HG02938 (cell line): ENCODE results near the gene RND3.

Experiments used
- ATAC-seq: cut with Tn5 transposase; IDR thresholded peaks from one replicate; pipeline ENCODE4 v1.9.1; 2021; ENCODE audit warnings: mild to moderate bottlenecking, moderate library complexity; ENCODE audit not compliant: unreplicated experiment

RND3 gene

DNA sequence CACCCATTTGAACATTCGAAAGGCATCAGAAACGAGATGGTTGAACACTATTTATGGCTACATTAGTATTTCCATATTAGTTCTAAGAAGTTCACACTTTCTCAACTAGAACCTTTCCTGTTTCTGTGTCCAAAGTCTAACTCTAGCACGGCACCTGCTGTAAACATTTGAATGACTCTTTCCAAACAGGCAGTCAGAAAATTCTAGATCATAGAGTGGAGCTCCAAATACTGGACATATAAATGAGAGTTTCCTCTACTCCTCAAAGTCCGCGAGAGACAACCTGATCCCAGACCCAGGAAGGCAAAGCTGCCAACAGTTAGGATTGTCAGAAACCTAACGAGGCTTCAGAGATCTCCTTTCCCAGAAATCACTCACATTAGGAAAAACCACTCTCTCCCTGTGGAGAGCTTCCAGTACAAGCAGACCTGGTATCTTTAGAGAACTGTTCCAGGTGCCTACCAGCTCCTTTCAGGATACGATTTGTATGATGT lies 10.6 kb downstream of the RND3 start:
- no peak for ATAC-seq

DNA sequence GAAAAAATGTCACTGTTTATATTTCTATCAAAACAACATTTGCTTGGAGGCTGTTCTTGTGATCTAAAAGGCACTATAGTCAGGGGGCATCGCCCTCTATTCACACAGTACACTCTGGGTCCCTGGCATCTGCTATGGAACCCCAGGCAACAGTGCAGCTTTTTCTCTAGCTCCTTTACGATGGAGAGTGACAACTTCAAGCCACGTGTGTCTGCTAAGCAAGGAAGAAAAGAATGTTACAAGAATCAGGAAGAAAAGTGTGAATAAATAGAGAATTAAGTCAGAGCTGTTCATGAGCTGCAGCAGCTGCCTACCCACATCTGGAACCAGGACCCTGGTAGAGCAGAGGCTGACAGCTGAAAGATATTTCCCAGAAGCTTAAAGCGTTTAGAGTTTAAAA lies 11.2 kb downstream of the RND3 start:
- no peak for ATAC-seq

DNA sequence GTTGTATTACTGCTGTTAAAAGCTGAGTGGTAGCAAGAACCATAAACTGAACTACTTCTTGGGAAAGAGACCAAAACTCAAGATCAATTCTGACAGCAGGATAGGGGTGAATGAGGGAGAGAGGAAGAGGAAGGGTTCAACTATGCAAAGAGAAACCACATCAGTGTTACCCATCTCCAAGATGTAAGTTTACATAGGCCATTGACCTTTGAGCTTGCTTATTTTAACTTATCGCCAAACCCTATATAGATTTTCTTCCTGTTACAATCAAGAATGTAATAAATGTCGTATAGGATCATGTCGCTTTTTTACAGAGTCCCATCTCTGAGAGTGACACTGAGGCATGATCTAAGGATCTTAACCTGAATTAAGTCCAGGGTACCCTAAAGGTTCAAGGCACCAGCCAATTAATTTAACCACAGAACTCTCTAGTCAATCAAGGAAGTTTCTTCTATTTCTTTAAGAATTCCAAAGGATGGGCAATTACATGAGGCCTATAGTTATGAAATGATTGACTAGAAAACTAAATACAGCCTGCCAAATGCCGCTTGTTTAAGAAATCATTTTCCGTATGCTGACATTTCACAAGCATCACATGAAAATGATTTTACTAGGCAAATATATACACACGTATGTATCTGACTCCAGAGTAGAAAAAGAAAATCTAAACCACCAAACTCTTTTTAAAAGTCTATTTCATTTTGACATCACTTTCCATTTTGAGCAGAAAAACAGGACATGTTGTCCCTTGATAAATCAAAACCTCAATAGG lies 11.8 kb downstream of the RND3 start:
- ATAC-seq = no peak

DNA sequence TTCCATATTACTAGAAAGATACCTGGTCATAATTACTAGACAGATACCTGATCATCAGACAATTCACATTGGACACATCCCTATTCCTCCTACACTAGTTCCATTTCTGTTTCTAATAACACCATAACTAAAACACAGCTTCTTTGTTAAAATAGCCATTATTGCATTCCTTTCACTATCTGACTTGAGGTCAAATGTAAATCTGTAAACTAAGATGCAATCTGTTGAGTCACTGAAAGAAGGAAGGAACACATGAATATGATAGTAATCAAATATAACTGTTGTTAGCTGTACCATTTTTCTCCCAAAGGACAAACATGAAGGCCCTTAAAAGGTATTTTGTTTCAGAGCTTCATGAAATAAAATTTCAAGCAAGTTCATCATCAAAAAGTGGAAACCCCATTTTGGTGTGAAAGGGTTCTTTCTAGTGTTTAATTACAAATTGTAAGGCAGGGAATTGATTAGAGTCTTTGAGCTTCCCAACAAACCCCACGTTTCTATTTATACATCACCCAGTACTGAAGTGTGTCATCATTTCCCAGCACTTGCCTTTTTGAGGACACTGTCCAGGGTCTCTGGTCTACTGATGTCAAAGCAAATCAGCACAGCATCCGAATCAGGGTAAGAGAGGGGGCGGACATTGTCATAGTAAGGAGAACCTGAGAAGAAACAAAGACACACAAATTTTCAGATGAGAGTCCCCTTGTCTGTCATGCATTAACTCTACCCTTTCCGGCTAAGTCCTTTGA lies 13.0 kb downstream of the RND3 start:
- no peak for ATAC-seq

DNA sequence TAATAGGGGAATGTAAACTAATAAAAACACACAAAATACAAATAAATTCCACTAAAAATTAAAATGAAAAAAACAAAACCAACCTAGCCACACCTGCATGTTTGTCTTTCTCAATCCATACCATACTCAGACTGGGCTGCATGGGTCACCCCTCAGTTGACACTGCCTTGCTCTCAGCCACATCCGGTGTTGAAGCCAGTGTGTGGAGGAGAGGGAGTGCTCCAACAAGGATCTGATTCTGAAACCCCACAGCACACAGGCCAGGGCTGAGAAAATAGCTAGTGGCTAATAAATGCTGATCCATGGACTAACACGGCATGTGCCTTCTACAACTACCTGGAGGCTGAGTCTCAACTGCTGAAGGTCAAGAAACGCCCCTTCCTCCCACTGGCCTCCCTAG lies 13.7 kb downstream of the RND3 start:
- ATAC-seq = no peak

DNA sequence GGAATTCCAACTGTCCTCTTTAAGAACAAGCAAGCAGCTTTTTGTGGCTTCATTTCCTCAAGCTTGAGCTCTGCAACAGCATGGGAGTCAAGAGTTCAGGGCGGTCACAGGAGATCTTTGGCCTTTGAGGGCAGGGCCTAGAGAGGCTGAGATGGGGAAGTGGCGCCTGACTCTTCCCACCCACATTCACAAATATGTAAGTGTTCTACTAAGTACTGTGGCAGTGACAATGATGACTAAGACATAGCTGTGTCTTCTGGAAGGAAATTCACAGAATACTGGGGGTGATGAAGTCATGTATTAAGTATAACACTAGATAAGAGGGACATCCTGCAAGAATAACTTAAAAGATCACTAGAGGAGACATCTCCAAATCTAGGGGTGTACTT lies 15.0 kb downstream of the RND3 start:
- peak; percentile 54 for ATAC-seq

DNA sequence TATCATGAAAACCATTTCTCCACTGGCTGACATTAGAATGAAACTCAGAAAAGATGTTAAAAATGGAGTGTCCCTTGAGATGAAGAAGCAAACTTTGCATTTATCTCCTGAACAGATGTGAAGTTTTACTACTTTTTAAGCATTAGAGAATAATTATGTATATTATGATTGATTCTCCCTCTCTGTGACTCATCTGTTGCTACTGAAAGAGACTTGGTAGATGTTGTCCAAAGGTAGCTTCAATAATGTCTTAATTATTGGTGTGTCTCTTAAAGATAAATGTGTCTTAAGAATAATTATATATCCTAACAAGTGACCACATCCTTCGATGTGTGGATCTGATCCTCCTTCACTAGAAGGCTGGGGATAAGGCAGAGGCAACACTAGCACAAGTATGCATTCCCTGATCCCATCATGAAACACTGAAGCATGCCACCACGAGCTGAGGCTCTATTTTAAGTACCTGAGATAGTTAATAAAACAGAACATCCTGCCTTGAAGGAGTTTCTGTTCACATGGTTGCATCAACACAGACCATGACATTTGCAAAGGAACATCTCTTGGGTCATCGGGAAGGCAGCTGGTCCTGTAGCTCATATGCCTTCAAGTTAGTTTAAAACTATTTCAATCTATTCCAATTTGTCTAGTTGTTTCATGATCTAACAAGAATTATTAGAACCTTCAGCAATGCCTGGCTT lies 15.5 kb downstream of the RND3 start:
- no peak for ATAC-seq

DNA sequence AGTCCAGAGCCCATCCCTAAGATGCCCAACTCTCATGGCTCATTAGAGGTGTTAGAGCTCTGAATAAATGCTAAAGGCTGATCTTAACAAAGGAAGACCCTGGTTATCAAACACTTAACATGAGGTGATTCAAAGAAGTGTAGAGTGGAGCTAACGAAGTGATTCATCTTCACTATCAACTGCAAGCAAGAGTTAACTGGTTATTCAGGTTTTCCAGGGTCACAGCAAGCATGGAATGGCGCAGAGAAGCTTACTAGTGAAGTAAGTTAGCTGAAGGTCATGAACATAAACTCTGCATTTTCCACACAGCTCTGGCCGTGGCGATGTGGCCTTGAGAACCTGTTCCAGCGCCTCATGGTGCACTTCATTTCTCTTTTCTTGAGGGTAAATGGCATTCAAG lies 17.0 kb downstream of the RND3 start:
- ATAC-seq = no peak

DNA sequence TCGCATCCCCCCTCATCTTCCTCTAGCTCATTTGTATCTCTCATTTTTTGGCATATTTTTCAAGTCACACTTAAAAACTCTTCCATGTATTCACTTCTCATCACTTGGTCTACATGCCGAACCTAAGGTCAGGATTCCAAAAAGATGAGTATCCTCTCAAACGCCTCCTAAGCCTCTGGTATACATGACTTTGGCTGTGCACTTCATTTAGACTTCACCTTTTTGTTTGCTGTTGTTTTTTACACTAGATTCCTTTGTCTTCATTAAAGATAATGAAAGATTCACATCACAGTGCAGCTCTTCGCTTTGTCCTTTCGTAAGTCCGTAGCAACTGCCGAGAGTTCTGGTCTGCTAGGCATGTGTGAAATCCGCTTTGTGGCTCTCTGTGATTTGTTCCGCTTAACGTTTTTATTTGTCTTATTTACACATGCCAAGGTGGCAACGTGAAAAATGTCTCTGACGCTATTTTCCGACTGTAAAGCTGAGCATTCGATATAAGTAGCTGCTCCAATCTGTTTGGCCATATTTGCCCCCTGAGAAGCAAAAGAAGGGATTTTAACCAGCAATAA lies 17.7 kb downstream of the RND3 start:
- ATAC-seq = no peak

DNA sequence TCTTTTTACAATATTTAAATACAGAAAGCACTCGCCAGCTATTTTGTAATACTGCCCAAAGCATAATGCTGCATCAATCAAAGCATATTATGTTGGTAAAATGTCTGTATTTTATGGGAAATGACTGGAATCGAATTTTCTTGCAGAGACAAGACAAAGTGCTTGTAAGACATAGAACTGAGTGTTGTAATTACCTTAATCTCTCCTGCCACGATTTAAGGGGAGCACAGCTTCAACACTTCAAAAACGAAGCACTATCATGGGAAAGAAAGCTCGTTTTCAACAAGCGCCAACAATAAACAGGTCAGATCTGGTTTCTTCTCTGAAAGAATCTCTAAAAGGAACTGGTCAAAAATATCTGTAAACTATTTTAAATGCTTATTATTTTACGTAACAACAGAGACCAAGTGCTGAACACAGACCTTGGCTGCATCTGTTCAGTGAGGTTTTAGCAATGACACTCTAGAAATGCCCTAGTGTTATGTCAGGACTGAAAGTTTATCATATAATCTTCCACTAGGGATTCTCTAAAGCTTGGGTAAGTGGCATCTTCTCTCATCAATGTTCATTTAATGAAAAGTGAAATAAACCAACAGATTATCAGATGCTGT lies 19.0 kb downstream of the RND3 start:
- ATAC-seq = no peak

DNA sequence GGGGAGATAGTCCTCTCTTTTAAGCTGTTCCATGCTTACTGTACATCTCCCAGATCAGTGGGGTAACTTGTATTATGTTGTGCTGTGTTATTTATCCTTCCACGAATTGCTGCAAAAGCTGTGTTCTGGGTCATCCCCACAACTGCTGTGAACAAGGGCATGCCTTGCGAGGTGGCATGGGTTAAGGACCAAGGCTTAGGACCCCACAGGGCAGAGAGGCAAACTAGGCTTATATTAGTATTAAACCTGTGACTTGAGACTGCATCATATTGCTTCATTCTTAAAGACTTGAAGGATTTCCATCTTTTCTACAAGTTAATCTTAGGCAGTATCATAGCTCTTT lies 19.9 kb downstream of the RND3 start:
- ATAC-seq = no peak

DNA sequence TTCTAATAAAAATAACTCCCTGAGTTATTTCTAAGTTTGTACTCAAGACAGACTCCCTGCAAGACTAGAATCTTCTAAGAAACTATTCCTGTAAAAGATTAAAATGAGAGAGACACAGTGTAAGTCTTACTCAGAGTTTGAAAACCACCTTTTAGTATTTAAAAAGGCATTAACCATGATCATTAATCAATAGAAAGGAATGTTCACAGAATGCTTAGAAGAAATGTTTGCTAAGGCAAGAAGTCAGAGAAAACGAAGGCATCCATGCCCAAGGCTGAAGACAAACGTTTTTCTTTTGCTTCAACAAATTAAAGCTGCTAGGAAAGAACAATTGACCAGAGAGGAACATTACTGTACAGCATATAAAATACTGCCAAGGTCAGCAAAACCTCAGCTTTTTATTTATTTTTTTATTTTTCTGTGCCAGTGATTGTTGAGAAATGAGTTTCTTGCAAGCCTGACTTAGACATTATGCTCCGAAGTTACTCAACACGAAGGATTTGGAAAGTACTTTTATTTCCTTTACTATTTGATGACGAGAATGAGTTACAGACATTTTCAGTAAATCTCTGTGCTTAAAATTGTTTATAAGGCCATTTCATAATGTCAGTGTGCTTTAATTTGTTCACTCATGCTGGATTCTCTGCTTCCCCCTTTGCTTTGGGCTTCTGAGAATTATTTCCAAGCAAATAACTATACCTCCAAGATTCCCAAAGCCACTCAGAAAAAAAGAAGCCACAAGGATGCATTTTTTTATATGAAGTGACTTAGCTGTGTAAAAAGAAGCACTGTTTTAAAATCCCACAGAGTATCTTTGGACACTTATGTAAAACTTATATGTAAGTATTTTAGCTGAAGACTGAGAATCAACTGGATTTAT lies 20.5 kb downstream of the RND3 start:
- ATAC-seq = no peak

DNA sequence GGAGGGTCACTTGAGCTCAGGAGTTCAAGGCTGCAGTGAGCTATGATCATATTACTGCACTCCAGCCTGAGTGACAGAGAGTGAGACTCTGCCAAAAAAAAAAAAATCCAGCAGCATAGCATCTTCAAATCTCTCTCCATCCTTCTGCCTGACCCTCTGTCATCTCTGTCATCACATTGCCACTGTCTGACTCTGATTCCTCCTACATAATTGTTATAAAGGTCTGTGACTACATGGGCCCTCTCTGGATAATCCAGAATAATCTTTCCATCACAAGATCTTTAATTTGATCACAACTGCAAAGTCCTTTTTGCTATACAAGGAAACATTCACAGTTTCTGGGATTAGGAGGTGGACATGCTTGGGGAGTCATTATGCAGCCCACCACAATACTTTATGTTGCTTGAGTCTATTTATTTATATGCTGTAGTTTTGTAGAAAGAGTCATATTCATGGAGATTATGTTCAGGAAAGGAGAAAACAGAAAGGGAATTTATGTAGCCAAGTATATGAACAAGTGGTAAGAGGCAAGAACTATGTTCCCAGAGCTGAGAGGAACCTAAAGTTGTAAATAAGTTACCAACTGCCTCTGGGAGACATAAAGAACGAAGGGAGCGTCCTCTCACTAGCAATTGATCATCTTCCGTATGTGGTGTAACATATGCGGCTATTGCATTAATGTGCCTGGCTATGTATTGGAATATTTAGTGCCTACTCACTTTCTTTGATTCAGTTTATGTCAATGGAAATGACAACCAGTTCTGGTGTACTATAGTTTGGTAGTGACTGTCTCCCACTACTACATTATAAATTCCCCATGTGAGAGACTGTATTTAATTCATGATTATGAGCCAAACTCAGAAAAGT lies 21.5 kb downstream of the RND3 start:
- no peak for ATAC-seq

DNA sequence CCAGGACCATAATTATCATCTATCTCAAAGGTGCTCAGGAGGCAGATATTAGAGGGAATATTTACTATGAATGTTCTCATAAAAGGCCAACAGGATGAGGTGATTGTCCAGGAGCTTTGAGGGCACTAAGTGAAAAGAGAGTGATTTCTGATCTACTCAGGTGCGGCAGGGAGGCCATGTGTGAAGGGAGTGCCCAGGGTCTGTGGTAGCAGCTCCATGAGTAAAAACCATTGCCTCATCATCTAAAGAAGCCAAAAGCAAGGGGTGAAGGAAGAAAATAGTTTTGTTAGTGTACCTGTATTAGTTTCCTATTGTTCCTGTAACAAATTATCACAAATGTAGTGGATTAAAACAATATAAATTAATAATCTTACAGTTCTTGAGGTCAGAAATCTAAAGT lies 22.5 kb downstream of the RND3 start:
- no peak for ATAC-seq

DNA sequence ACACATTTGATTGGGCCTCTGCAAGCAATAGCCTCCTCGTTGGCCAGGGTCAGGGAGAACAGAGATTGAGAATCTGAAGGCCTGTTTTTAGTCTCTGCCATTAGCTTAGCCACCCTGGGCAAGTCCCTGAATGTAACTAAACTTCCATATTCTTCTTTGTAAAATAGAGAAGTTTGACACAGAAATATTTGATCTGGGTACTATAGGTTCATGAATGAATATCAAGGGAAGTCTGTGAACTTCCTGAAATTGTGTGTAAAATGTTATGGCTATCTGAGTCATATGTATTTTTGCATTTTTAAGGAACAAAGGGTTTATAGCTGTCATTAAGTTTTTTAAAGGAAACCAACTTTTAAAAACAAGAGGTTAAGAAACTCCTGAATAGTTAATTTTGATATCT lies 23.2 kb downstream of the RND3 start:
- no peak for ATAC-seq

DNA sequence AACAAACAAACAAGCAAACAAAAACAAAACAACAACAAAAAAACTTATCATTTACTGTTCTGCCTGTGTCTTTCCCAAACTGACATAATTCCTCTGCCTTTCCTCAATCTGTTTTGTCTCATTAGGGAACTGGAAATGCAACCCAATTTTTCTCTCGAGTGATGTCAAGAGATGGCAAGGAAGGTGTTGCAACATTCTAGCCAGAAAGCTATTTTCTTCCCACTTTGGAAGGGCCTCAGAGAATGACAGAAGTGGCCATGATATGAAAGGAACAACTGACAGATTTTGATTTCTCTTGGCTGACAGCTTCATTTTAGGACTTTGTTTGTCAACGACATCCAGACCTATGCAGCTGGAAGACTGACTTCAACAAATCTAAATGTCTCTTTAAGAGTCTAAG lies 24.7 kb downstream of the RND3 start:
- ATAC-seq = no peak

DNA sequence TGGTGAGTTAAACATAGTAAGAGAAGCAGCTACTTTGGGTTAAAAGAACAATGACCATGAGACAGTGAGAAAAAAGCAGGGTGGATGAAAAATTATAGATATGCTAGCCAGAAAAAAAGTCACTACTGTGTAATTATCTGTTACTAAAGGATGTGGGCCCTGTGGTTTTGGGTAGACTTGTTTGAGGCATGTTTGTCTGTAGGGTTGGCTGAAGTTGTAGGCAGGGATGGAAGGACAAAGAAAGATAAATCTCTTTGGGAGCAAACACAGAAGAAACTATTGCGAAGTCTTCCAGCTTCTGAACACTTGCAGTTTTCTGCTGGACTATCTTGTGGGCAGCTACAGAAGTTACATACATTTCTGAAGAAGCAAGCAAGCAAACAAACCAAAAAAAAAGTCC lies 28.2 kb downstream of the RND3 start:
- ATAC-seq = no peak

DNA sequence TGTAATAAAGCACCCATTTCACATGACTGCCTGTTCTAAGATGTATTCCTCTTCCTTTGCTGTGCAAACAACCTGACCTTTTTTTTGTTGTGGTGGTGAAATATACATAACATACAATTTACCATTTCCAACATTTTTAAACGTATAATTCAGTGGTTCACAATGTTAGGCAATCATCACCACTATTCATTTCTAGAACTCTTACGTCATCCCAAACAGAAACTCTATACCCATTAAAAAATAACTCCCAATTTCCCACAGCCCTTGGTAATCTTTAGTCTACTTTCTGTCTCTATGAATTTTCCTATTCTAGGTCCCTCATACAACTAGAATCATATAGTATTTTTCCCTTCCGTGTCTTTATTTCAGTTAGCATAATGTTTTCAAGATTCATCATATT lies 36.7 kb downstream of the RND3 start:
- no peak for ATAC-seq

DNA sequence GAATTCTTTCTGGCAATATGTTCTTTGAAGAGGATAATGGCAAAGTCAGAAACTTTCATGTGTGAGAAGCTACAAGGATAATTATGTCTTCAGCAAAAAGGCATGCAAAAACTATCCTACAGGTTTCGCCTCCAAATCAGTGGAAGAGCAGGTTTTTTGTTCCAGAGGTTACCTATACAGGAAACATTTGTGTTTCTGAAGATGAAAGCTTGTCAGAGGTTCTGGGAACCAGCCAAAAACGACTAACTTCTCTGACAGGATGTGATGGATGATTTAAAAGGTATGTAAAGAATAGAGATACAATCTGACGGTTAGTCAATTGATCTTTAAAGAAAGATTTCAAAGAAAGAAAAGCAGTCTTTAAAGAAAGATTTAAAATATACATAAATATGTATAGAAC lies 37.6 kb downstream of the RND3 start:
- ATAC-seq = no peak
